HL-60 (cell line): ENCODE results near the gene RIPK4.

Experiments
- DNase-seq, 2 experiments: peaks; one replicate each; pipeline ENCODE4 v3.0.0-alpha.2; 2010 to 2020; ENCODE audit warnings: low read depth in 1 of 2, low spot score in 1 of 2
- H3K27ac ChIP-seq: fragments of 250-450 bp; sonication (Bioruptor Pico); replicated peaks from 2 replicates; pipeline ENCODE4 v1.5.1; 2020; ENCODE audit warnings: mild to moderate bottlenecking, moderate library complexity
- H3K27me3 ChIP-seq: fragments of 250-450 bp; sonication (Bioruptor Pico); 2 replicates; pipeline ENCODE4 v1.5.1; 2021; ENCODE audit warnings: mild to moderate bottlenecking, moderate library complexity; ENCODE audit not compliant: insufficient read depth, poor library complexity, severe bottlenecking
- H3K4me3 ChIP-seq: replicated peaks from 2 replicates; pipeline ENCODE4 v1.5.1; 2011; ENCODE audit warnings: mild to moderate bottlenecking, control low read depth, low read length; ENCODE audit not compliant: insufficient read depth
- GABPA ChIP-seq: IDR thresholded peaks from 2 replicates; pipeline ENCODE4 v1.6.1; 2012; ENCODE audit warnings: low read depth
- POLR2AphosphoS5 ChIP-seq: IDR thresholded peaks from 2 replicates; pipeline ENCODE4 v1.6.1; 2012; ENCODE audit warnings: low read depth
- SPI1 ChIP-seq: IDR thresholded peaks from 2 replicates; pipeline ENCODE4 v1.6.1; 2012; ENCODE audit warnings: low read depth, mild to moderate bottlenecking, borderline replicate concordance
- TF ChIP-seq, protein P1 (sequence below): IDR thresholded peaks from 2 replicates; pipeline ENCODE4 v1.6.1; 2012; ENCODE audit warnings: low read depth; ENCODE audit not compliant: insufficient replicate concordance
- TF ChIP-seq, protein P2 (sequence below): IDR thresholded peaks from one replicate; pipeline ENCODE4 v1.5.1; 2011; ENCODE audit warnings: low read length, control low read depth, inconsistent platforms; ENCODE audit not compliant: insufficient read depth

RIPK4 gene

DNA sequence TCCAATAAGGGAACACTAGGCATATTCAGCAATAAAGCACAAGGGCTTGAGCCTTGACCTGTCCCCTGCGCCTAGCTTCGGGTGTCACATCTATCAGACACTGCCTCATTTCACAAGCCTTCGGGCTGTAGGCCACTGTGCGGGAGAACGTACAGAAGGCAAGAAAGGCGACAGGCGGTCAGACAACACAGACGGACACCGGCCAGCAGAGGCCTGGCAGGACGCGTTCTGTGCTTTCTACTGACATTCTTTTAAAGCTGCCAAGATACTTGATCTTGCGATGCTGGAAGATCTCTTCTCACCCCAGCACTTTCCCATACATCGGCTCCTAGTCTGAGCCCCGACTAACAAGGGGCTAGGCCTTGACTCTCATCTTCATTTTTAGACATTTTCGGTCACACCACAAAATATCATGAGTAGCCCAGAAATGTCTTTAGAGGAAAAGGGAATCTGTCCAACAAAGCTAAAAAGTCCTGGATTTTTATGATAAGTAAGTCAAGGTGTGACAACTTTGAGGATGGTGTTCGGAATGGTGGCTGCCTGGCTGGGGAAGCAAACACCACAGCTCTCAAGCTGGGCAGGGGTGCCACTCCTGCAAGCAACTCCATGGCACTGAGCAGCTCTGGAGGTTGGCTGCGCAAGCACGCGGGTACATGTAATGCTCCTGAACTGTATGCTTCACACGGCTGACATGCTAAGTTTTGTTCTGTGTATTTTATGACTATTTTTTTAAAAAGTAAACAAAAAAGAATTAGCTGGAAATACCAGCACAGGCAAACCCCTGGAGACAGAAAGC is 18.7 kb downstream of the RIPK4 start:
- no peak for DNase-seq
- no peak overlapping the region for H3K4me3 ChIP-seq
- H3K27ac ChIP-seq, result no peak overlapping the region
- H3K27me3 ChIP-seq, result peaks cover 2% of the 10 kb centered on the region
- TF ChIP-seq SPI1 (no peak), GABPA (no peak), POLR2AphosphoS5 (no peak)
- TF ChIP-seq, protein P1, sequence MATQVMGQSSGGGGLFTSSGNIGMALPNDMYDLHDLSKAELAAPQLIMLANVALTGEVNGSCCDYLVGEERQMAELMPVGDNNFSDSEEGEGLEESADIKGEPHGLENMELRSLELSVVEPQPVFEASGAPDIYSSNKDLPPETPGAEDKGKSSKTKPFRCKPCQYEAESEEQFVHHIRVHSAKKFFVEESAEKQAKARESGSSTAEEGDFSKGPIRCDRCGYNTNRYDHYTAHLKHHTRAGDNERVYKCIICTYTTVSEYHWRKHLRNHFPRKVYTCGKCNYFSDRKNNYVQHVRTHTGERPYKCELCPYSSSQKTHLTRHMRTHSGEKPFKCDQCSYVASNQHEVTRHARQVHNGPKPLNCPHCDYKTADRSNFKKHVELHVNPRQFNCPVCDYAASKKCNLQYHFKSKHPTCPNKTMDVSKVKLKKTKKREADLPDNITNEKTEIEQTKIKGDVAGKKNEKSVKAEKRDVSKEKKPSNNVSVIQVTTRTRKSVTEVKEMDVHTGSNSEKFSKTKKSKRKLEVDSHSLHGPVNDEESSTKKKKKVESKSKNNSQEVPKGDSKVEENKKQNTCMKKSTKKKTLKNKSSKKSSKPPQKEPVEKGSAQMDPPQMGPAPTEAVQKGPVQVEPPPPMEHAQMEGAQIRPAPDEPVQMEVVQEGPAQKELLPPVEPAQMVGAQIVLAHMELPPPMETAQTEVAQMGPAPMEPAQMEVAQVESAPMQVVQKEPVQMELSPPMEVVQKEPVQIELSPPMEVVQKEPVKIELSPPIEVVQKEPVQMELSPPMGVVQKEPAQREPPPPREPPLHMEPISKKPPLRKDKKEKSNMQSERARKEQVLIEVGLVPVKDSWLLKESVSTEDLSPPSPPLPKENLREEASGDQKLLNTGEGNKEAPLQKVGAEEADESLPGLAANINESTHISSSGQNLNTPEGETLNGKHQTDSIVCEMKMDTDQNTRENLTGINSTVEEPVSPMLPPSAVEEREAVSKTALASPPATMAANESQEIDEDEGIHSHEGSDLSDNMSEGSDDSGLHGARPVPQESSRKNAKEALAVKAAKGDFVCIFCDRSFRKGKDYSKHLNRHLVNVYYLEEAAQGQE, result no peak
- TF ChIP-seq, protein P2, sequence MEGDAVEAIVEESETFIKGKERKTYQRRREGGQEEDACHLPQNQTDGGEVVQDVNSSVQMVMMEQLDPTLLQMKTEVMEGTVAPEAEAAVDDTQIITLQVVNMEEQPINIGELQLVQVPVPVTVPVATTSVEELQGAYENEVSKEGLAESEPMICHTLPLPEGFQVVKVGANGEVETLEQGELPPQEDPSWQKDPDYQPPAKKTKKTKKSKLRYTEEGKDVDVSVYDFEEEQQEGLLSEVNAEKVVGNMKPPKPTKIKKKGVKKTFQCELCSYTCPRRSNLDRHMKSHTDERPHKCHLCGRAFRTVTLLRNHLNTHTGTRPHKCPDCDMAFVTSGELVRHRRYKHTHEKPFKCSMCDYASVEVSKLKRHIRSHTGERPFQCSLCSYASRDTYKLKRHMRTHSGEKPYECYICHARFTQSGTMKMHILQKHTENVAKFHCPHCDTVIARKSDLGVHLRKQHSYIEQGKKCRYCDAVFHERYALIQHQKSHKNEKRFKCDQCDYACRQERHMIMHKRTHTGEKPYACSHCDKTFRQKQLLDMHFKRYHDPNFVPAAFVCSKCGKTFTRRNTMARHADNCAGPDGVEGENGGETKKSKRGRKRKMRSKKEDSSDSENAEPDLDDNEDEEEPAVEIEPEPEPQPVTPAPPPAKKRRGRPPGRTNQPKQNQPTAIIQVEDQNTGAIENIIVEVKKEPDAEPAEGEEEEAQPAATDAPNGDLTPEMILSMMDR, result no peak

DNA sequence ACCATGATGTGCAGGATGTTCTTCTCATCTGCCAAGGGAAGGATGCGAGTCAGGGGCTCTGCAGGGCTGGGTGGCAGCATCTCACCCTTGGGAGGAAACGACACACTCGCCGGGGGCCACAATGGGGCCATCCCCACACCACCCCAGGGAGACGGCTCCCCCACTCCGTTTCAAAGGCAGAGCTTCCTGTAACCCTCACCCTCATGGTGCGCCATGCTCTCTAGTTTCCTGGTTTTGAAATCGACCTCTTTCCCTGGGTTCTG is 20.2 kb downstream of the RIPK4 start:
- no peak for DNase-seq
- H3K27ac ChIP-seq, result no peak overlapping the region
- H3K27me3 ChIP-seq, result peaks cover 2% of the 10 kb centered on the region
- TF ChIP-seq SPI1, result no peak
- TF ChIP-seq, protein P1, result no peak
- TF ChIP-seq POLR2AphosphoS5, result no peak
- TF ChIP-seq, protein P2, result no peak
- no peak for TF ChIP-seq GABPA
- no peak overlapping the region for H3K4me3 ChIP-seq

DNA sequence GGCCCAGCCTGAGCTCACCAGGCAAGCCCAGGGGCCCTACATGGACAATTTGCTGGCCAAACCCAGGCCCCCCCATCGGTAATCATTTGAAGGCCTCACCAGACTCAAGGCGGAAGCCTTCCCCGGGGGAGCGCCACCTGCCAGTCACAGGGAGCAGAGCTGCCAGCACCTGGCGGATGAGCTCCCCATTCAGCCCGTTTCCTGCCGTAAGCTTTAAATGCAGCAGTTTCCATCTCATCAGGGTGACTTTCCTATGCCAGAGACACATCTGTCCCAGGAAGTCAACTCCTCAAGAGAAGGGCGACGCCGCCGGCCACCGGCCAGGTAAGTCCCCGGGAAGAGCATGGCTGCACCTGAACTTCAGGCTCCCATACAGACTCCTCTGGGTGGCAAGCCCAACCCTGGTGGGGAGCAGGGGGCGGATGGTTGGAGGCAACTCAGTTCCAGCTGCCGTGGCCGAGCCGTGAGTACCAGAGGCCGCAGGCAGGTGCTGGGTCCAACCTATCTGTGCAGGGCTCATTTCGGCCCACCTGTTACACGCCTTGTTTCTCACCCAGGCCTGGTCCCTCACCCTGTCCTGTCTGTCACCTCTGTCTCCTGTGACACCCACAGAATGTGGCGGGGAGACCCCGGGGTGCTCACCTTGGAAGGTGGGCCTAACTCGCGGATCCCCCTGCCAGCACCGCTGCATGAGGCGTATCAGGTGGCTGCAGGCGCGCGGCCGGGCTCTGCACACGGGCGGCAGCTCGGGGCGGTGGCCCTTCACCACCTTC is 20.7 kb downstream of the RIPK4 start:
- Histone ChIP-seq H3K27me3 (peaks cover 2% of the 10 kb centered on the region), H3K27ac (no peak overlapping the region), H3K4me3 (no peak overlapping the region)
- TF ChIP-seq, protein P2, result no peak
- TF ChIP-seq POLR2AphosphoS5, result no peak
- TF ChIP-seq, protein P1, result no peak
- TF ChIP-seq SPI1, result no peak
- no peak for TF ChIP-seq GABPA
- no peak for DNase-seq
